Stomach (tissue), 9 donors: ENCODE results near the gene ATP1A1. TPM values are rescaled to one million over a fixed set of nuclear protein-coding genes. Genes with fewer than 3 reads are reported as not detected.

ENCODE experiments used
- DNase-seq, 2 donors: peaks; one replicate each; pipeline versions ENCODE4 v3.0.0 to v3.0.0-alpha.2; 2013 to 2019
- H3K27ac ChIP-seq, 5 donors: fragments of 200-600 bp in 4 of 5; sonication (generic) in 4 of 5; one replicate each; pipeline ENCODE4 v1.5.1; 2013 to 2019; ENCODE audit warnings: mild to moderate bottlenecking in 1 of 5, moderate library complexity in 1 of 5
- H3K27me3 ChIP-seq, 3 donors: fragments of 200-600 bp; sonication (generic); one replicate each; pipeline ENCODE4 v1.5.1; 2017 to 2019; ENCODE audit warnings: mixed run types in 1 of 3
- H3K36me3 ChIP-seq, 4 donors: fragments of 200-600 bp; sonication (generic); 1 replicate in 3 of 4; 2 replicates in 1 of 4; pipeline ENCODE4 v1.5.1; 2016 to 2019
- H3K4me1 ChIP-seq, 4 donors: fragments of 200-600 bp; sonication (generic); one replicate each; pipeline ENCODE4 v1.5.1; 2016 to 2019
- H3K4me3 ChIP-seq, 4 donors: fragments of 200-600 bp; sonication (generic) in 3 of 4; one replicate each; pipeline ENCODE4 v1.5.1; 2016 to 2019; ENCODE audit warnings: mild to moderate bottlenecking in 1 of 4
- H3K9me3 ChIP-seq, 4 donors: fragments of 200-600 bp; sonication (generic); one replicate each; pipeline ENCODE4 v1.5.1; 2016 to 2019
- CTCF ChIP-seq, 7 experiments: fragments of 450-650 bp in 4 of 7; fragments of 200-600 bp in 3 of 7; sonication (generic) in 3 of 7; IDR thresholded peaks; one replicate each; pipeline ENCODE4 v1.5.1; 2016 to 2019; ENCODE audit warnings: antibody characterized with exemption in 7 of 7, control low read depth in 2 of 7, mild to moderate bottlenecking in 1 of 7
- EP300 ChIP-seq: sonication (generic); formaldehyde crosslinking; IDR thresholded peaks from one replicate; pipeline ENCODE4 v1.6.1; 2017; ENCODE audit warnings: antibody characterized with exemption
- POLR2A ChIP-seq, 4 donors: fragments of 450-650 bp; IDR thresholded peaks; one replicate each; pipeline ENCODE4 v1.6.1; 2016; ENCODE audit warnings: antibody characterized with exemption in 4 of 4, control low read depth in 2 of 4, mild to moderate bottlenecking in 1 of 4, moderate library complexity in 1 of 4
- POLR2AphosphoS5 ChIP-seq, 3 donors: sonication (generic); formaldehyde crosslinking; IDR thresholded peaks; one replicate each; pipeline ENCODE4 v1.6.1; 2016; ENCODE audit warnings: antibody characterized with exemption in 3 of 3
- WGBS, 5 donors: extraction: QIAGEN DNeasy Blood & Tissue Kit in 3 of 5; methylation state at CpG; one replicate each; pipeline versions ENCODE4 v1.1.5 to v1.1.7; 2013 to 2018; 5-methylcytosine and 5-hydroxymethylcytosine counted together
- intact Hi-C: fragments of 100-400 bp; cut with DNase I; formaldehyde crosslinking; loops from one replicate; pipeline ENCODE4 v1.15.1; 2023; ENCODE audit warnings: low total_unique reads
- polyA plus RNA-seq, 3 donors: library from polyadenylated mRNA; stranded (reverse); fragments of 200-250 nt; gene quantifications; one replicate each; pipeline ENCODE4 v1.2.3, GENCODE V29; 2013
- total RNA-seq, 5 donors: library from RNA; depleted of rRNA; stranded (reverse); fragments of >200 nt; gene quantifications; one replicate each; pipeline versions ENCODE4 v1.1.0 to v1.2.3, GENCODE V29; 2014 to 2016
- donor health status: healthy with polysubstance abuse.
- donor health status: Bipolar disorder and iron deficiency.
- donor health status: healthy.

Gene ATP1A1
- total and polyA plus RNA-seq, 8 donors, result 49.9 to 576 (median 171) TPM

DNA sequence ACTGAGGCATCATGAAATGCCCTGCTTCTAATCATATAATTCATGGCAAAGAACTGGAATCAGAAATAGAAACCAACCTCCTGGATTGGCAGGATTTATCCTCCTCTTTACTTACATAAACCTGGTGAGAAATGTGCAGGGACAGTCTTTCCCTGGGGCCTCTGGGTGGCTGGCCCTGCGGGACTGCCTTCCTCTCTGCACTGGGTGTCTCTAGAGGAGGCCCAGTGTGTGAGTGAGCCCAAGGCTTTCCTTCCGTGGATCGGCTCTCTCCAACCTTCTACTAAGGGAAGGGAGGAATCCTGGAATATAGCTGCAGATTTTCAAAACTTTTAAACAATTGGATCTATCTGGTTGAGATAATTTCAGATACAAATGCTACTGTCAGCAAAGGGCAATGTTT, 11.4 kb upstream of the ATP1A1 start:
- no peak for DNase-seq
- WGBS, 5 donors, result 87 to 94% (median 90%) methylated on average over 3 of the region's 3 CpGs
- Histone ChIP-seq H3K27me3 (no peaks in the 10 kb centered on the region), H3K27ac (no peak overlapping the region), H3K36me3 (no peaks in the 10 kb centered on the region), H3K4me3 (no peak overlapping the region), H3K4me1 (peaks cover 0 to 18% (median 3%) of the 10 kb centered on the region in 4 donors), H3K9me3 (no peaks in the 10 kb centered on the region)
- intact Hi-C loops, result loop anchor here (10.0 kb wide), 1 partner anchor 123 kb away; no protein-coding TSS in a partner anchor
- TF ChIP-seq POLR2AphosphoS5 (IDR thresholded peaks at IDR 0.05) (no peak), CTCF (IDR thresholded peaks at IDR 0.05) (no peak), EP300 (no peak), POLR2A (IDR thresholded peaks at IDR 0.05) (no peak)

DNA sequence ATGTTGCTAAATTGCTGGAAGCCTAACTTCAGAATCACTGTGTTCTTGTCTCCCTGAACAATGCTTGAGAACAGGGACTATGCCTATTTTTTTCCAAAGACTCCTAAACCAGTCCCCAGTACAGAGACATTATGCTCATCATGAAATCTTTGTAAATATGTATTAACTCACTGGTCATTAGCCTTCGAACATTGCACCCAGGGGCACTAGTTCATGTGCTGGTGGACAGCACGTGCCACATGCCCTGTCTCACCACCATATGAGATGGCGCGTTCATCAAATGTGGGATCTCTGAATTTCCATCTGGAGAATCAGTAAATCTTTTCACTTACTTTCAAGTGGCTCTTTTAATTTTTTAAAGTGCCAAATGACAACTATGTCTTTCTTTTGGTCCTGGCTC, 11.0 kb upstream of the ATP1A1 start:
- intact Hi-C loops, result loop anchor here (10.0 kb wide), 1 partner anchor 123 kb away; no protein-coding TSS in a partner anchor
- 88 to 98% (median 97%) methylated on average over 4 of the region's 4 CpGs for WGBS, 5 donors
- no peak overlapping the region for H3K27ac ChIP-seq
- H3K4me1 ChIP-seq, result peaks cover 0 to 18% (median 3%) of the 10 kb centered on the region in 4 donors
- no peaks in the 10 kb centered on the region for H3K27me3 ChIP-seq
- H3K4me3 ChIP-seq, result no peak overlapping the region
- TF ChIP-seq POLR2A (IDR thresholded peaks at IDR 0.05), result no peak
- no peak for DNase-seq
- no peaks in the 10 kb centered on the region for H3K9me3 ChIP-seq
- H3K36me3 ChIP-seq, result no peaks in the 10 kb centered on the region

DNA sequence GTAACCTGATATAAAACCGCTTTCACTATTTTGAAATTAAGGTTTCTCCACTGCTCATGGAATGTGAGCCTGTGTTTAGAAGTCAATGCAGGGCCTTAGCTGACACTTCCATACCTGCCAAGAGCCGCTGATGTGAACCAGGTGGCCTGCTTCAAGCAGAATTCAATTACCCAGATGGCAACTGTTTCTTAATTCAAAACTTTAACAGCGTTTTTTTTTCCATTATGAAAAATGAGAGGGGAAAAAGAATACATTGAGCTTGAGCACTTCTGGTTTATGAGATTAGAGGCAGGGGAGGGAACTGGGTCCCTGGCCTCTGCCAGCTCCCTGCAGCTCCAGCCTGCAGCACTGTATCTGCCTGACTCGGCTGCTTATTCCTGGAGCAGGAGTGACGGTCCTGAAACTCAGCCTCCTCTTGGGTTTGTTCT, 7.7 kb upstream of the ATP1A1 start:
- H3K27me3 ChIP-seq, result no peaks in the 10 kb centered on the region
- intact Hi-C loops, result loop anchor here (10.0 kb wide), 1 partner anchor 119 kb away; no protein-coding TSS in a partner anchor
- peak in 1 of 2 donors; percentile 72 for DNase-seq
- 40 to 64% (median 54%) methylated on average over 5 of the region's 5 CpGs for WGBS, 5 donors
- no peaks in the 10 kb centered on the region for H3K36me3 ChIP-seq
- H3K4me1 ChIP-seq, result peaks cover 0 to 18% (median 0%) of the 10 kb centered on the region in 4 donors
- H3K4me3 ChIP-seq, result no peak overlapping the region
- TF ChIP-seq EP300 (no peak), POLR2AphosphoS5 (IDR thresholded peaks at IDR 0.05) (no peak), POLR2A (IDR thresholded peaks at IDR 0.05) (no peak), CTCF (IDR thresholded peaks at IDR 0.05) (no peak)
- H3K9me3 ChIP-seq, result no peaks in the 10 kb centered on the region
- peak overlapping the region in 1 of 5 donors; percentile 29 for H3K27ac ChIP-seq

GRCh38 chr1:116365857-116366256, 7.2 kb upstream of the ATP1A1 start:
- peak in 1 of 2 donors; percentile 28 for DNase-seq
- intact Hi-C loops, result loop anchor here (10.0 kb wide), 1 partner anchor 119 kb away; no protein-coding TSS in a partner anchor
- WGBS, 5 donors, result 36 to 73% (median 47%) methylated on average over 5 of the region's 5 CpGs
- H3K36me3 ChIP-seq, result no peaks in the 10 kb centered on the region
- peak overlapping the region in 1 of 5 donors; percentile 29 for H3K27ac ChIP-seq
- H3K9me3 ChIP-seq, result no peaks in the 10 kb centered on the region
- no peak overlapping the region for H3K4me3 ChIP-seq
- TF ChIP-seq POLR2A (IDR thresholded peaks at IDR 0.05), result no peak
- TF ChIP-seq CTCF (IDR thresholded peaks at IDR 0.05), result no peak
- TF ChIP-seq POLR2AphosphoS5 (IDR thresholded peaks at IDR 0.05), result no peak
- no peak for TF ChIP-seq EP300
- no peaks in the 10 kb centered on the region for H3K27me3 ChIP-seq
- peaks cover 0 to 18% (median 0%) of the 10 kb centered on the region in 4 donors for H3K4me1 ChIP-seq

- Histone ChIP-seq H3K27ac (no peak overlapping the region), H3K4me1 (peaks cover 0 to 27% (median 9%) of the 10 kb centered on the region in 4 donors), H3K36me3 (no peaks in the 10 kb centered on the region), H3K9me3 (no peaks in the 10 kb centered on the region), H3K27me3 (no peaks in the 10 kb centered on the region), H3K4me3 (no peak overlapping the region)
- TF ChIP-seq EP300 (no peak), CTCF (IDR thresholded peaks at IDR 0.05) (no peak), POLR2A (IDR thresholded peaks at IDR 0.05) (no peak)
- DNase-seq, result no peak
- 91 to 99% (median 94%) methylated on average over 3 of the region's 3 CpGs for WGBS, 5 donors
- intact Hi-C loops, result loop anchor here (10.0 kb wide), 1 partner anchor 117 kb away; no protein-coding TSS in a partner anchor
These were observed 5.6 kb upstream of the ATP1A1 start for GRCh38 chr1:116367256-116367945.
